HFF-Myc (cell line): ENCODE data around the gene TRAPPC2L.
"Not testable (repeated sequence)": the region's sequence is repeated elsewhere in the genome, so short reads cannot be mapped to it uniquely, and the experiment has no call there.

Experiments used
- DNase-seq: peaks from one replicate; pipeline ENCODE4 v3.0.0-alpha.2; 2011; ENCODE audit warnings: low read depth; ENCODE audit errors: extremely low read depth
- H3K4me3 ChIP-seq: replicated peaks from 2 replicates; pipeline ENCODE4 v1.5.1; 2011; ENCODE audit warnings: low read depth, mild to moderate bottlenecking, control low read depth, low read length
- TF ChIP-seq, protein P1 (sequence below): IDR thresholded peaks from 2 replicates; pipeline ENCODE4 v1.5.1; 2012; ENCODE audit warnings: mild to moderate bottlenecking, low read depth, low read length, control low read depth; ENCODE audit errors: missing control alignments

TRAPPC2L gene

DNA sequence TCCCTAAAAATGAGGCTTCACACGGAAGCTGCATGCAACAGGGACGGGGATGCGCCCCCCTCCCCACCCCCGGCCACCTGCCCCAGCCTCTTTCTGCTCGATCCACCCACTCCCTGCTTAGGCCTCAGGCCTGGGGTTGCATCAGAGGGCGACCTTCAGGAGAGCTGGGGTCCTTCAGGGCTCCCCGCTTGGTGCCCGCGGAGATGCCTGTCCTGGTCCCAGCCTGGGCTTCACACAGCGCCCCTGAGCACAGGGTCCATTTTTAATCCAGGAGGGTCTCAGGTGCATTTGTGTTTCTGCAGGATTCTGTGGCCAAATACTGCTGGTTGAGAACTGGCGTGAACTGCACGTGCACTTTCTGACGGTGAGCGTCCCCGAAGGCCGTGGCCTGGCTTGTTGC, 37.8 kb upstream of the TRAPPC2L start:
- no peak for DNase-seq
- H3K4me3 ChIP-seq: no peak overlapping the region
- TF ChIP-seq, protein P1, sequence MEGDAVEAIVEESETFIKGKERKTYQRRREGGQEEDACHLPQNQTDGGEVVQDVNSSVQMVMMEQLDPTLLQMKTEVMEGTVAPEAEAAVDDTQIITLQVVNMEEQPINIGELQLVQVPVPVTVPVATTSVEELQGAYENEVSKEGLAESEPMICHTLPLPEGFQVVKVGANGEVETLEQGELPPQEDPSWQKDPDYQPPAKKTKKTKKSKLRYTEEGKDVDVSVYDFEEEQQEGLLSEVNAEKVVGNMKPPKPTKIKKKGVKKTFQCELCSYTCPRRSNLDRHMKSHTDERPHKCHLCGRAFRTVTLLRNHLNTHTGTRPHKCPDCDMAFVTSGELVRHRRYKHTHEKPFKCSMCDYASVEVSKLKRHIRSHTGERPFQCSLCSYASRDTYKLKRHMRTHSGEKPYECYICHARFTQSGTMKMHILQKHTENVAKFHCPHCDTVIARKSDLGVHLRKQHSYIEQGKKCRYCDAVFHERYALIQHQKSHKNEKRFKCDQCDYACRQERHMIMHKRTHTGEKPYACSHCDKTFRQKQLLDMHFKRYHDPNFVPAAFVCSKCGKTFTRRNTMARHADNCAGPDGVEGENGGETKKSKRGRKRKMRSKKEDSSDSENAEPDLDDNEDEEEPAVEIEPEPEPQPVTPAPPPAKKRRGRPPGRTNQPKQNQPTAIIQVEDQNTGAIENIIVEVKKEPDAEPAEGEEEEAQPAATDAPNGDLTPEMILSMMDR: no peak

DNA sequence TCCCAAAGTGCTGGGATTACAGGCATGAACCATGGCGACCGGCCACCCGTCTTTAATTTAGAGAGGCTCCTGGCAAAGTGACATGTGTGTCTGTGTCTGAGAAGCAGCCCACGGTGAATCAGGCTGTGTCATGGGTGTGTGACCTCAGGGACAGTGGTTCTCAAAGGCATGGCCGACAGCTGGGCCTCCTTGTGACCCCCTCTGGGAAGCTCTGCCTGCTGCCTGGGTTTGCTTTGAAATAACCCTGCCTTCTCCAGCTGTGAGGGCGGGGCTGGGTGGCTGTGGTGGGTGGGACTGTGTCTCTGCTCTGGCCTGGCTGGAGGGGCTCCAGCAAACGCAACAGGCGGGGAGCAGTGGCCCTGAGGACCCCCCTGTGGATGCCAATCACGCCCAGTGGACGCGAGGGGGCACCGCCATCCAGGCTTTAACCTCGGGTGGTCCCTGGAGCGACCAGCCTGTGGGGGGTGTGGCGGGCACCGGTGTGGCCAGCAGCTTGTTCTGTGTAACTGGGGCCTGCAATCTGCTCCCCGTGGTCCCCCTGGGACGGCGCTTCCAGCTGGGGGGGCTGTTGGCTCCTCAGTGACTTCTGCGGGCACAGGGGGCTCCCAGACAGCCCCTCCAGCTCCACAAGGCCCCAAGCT, 36.4 kb upstream of the TRAPPC2L start:
- TF ChIP-seq, protein P1: no peak
- H3K4me3 ChIP-seq: no peak overlapping the region
- no peak for DNase-seq

DNA sequence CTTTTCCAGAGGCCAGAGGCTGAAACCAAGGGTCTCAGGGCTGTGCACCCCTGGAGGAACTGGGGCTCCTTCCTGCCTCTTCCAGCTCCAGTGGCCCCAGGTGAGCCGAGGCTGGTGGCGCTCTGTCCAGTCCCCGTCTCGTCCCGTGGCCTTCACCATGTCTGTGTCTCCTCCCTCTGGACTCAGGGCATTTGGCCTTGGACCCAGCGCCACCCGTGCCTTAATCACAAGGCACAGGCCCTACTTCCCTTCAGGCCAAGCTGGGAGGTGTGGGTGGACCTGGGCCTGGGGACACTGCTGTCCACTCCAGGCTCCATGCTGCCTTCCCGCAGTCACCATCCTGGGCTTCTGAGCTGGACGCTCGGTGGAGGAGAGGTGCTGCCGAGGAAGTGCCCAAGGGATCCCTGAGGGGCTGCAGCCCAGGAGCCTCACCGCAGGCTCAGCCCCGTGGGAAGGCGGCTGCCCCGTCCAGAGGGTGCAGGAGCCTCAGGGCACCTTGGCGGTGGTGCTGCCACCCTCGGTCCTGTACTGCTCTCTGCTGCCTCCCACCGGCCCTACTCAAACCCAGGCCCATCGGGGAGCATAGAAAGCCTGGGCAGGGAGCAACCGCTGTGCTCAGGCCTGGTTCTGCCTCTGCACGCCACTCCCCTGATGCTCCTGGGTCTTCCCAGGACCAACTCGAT, 35.6 kb upstream of the TRAPPC2L start:
- TF ChIP-seq, protein P1: no peak
- DNase-seq: no peak
- no peak overlapping the region for H3K4me3 ChIP-seq

DNA sequence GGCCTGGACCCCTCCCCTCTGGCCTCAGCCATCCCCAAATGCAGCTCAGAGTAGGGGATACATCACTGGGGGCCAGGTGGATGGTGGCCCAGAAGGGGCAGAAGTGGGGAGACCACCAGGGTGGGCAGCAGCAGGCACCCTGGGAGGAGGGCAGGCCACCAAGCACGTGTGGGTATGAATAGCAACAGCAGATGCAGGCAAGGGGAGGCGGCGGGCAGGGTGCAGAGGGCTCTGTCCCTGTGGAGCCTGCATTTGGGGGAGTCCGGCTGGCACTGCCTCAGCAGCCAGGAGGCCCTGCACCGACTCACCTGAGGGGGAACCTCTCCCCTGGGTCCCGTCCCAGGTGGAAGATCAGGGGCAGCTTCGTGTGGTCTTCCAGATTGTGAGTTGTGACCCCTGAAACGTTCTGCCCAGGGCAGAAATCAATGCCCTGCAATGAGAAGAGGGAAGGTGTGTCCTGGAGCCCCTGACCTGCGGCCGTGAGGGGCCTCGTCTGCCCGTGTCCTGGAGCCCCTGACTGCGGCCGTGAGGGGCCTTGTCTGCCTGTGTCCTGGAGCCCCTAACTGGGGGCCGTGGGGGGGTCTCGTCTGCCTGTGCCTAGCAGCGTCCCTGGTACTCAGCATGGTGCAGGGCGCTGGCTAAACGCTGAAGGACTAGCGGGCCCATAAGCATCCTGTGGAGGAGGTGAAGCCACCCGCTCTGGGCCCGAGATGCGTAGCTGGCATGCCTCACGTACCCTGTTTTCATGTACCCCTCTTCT, 34.5 kb upstream of the TRAPPC2L start:
- TF ChIP-seq, protein P1: no peak
- DNase-seq: no peak
- no peak overlapping the region for H3K4me3 ChIP-seq

DNA sequence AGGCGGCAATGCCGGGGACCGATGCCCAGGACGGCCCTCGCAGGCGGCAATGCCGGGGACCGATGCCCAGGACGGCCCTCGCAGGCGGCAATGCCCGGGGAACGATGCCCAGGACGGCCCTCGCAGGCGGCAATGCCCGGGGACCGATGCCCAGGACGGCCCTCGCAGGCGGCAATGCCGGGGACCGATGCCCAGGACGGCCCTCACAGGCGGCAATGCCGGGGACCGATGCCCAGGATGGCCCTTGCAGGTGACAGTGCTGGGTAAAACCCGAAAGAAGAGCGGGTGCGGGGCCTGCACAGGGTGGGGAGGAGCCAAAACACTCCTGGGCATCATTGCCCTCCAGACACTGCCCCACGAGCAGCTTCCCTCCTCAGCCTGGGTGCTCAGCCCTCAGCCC, 33.3 kb upstream of the TRAPPC2L start:
- not testable (repeated sequence) for H3K4me3 ChIP-seq, DNase-seq

DNA sequence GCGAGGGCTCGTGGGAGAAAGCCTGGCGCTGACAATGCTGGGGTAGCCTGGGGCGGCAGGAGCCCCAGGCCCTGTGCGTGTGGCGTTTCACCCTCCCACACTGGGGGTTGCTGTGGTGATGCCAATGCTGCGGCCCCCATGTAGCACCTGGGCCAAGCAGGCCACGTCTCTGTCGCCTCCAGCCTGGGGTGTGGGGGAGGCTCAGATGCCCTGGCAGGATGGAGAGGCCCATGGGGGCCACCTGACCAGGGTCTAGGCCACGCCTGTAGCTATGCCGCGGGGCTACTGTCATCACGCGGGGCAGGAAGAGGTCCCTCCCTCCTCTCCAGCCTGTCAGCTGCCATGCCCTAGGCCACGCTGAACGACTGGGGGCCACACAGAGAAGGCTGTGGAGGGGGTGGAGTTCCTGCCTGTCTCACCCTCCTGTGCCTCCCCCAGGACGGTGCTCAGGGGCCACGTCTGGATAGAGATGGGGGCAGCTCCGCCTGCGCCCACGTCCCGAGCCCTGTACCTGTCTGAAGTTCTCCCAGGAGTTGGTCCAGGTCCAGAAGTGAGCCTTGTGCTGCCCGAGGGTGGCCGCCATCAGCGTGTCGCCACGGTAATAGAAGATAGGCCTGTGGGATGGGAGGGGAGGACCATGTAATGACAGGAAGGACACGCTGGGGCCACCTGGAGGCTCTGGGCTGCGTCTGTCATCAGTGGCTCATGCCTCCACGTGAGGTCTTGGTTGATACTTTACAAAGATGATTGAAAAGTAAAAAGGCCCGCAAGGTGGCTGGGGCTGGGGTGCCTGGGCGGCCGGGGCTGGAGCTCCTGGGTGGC, 32.5 kb upstream of the TRAPPC2L start:
- no peak for DNase-seq
- TF ChIP-seq, protein P1: no peak

More for the DNA sequence above, 32.5 kb upstream of the TRAPPC2L start:
- no peak overlapping the region for H3K4me3 ChIP-seq
